ENCODE results near the gene AMIGO1. TPM values are rescaled to one million over a fixed set of nuclear protein-coding genes. Genes with fewer than 3 reads are reported as not detected.

The AMIGO1 gene
- total RNA-seq, 3 donors from 2014 or later (not counting 1 experiment from before 2014, with no cell fraction given) = 5.0 to 10.7 (median 7.8) TPM

DNA sequence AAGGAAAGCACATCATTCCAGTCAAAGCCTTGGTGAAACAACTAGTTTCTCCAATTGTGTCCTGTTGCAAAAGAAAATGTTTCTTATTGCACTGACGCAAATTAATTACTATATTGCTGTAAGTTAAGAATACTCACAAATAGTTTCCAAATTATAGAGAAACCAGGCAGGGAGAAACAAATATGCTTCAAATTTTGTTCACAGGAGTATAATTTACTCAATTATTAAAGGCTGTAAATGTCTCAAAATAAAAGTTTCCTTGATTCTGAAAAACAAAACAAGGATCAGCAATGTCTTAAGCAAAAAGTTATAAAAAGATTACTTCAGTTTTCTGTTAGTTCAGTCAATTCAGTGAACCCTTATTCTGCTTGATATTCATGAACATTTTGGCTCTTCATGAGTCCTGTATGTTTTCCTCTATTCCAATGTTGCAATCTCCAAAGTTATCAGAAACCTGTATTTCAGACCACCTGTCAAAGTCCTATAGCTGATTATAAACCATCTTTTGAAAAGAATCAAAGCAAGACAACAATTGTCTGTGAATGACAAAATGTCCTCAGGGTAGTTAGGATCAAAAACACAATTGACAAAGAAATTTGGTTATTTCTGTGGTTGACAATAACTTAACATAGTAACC lies 54.9 kb downstream of the AMIGO1 start:
- intact Hi-C loops (cut with micrococcal nuclease) = no loop called here
- Histone ChIP-seq H3K4me1 (ENCODE audit: control insufficient read depth, insufficient read depth, low read length) (no peaks in the 10 kb centered on the region), H3K4me3 (ENCODE audit: low read length) (no peak overlapping the region), H3K36me3 (ENCODE audit: control insufficient read depth, insufficient read depth, low read length) (no peaks in the 10 kb centered on the region), H3K9me3 (ENCODE audit: control insufficient read depth, insufficient read depth, low read length) (no peaks in the 10 kb centered on the region), H3K27ac (ENCODE audit: low read length) (no peak overlapping the region), H3K27me3 (ENCODE audit: control insufficient read depth, insufficient read depth, low read length) (peaks cover 10% of the 10 kb centered on the region)
- Mint-ChIP-seq H3K27me3 (ENCODE audit: low read depth in 2 of 2) (peaks cover 39 to 58% of the 10 kb centered on the region in 2 donors), H3K36me3 (no peaks in the 10 kb centered on the region), H3K4me1 (no peaks in the 10 kb centered on the region), H3K4me3 (no peak overlapping the region), H3K27ac (no peak overlapping the region), H3K9me3 (no peaks in the 10 kb centered on the region)
- ATAC-seq = no peak
- no CpG with 5 or more reads among the region's 1 CpG for WGBS (ENCODE audit: insufficient coverage)
- DNase-seq = no peak
- TF ChIP-seq CTCF (IDR thresholded peaks at IDR 0.05) = no peak

Other genes with a start within 250 kb of the AMIGO1 start
- 1 to 10 TPM; 1.1 to 2.4 (median 1.9) TPM for gene PSRC1, start 226.6 kb downstream of the AMIGO1 start, total RNA-seq
- not detected for gene MYBPHL, start 202.7 kb downstream of the AMIGO1 start, total RNA-seq
- gene SORT1, start 111.8 kb downstream of the AMIGO1 start, total RNA-seq = 1 to 10 TPM; 2.7 to 7.1 (median 3.7) TPM
- gene PSMA5, start 83.3 kb downstream of the AMIGO1 start, total RNA-seq = 10 to 100 TPM; 54.7 to 76.0 (median 59.6) TPM
- not detected for gene SYPL2, start 43.2 kb downstream of the AMIGO1 start, total RNA-seq
- gene ATXN7L2, start 25.8 kb downstream of the AMIGO1 start, total RNA-seq = 10 to 100 TPM; 16.4 to 18.5 (median 18.3) TPM
- gene CYB561D1, start 15.6 kb downstream of the AMIGO1 start, total RNA-seq = 10 to 100 TPM; 21.1 to 36.0 (median 34.7) TPM
- under 1 TPM in 2 of 3 donors, not detected in 1; 0.75 to 0.91 TPM for gene GPR61, start 30.1 kb upstream of the AMIGO1 start, total RNA-seq
- gene GNAI3, start 38.9 kb upstream of the AMIGO1 start, total RNA-seq = 1 to 10 TPM; 6.1 to 7.6 (median 6.9) TPM
- gene GNAT2, start 109.9 kb upstream of the AMIGO1 start, total RNA-seq = not detected
- 100 to 1,000 TPM; 200 to 271 (median 243) TPM for gene AMPD2, start 110.1 kb upstream of the AMIGO1 start, total RNA-seq
- gene GSTM4, start 146.4 kb upstream of the AMIGO1 start, total RNA-seq = 10 to 100 TPM; 20.5 to 48.8 (median 47.1) TPM
- gene GSTM2, start 158.3 kb upstream of the AMIGO1 start, total RNA-seq = 100 to 1,000 TPM; 142 to 315 (median 205) TPM
- gene GSTM1, start 178.1 kb upstream of the AMIGO1 start, total RNA-seq = 10 to 100 TPM in 2 of 3 donors, not detected in 1; 31.9 to 34.7 TPM
- under 1 TPM in 2 of 3 donors, not detected in 1; 0.07 to 0.35 TPM for gene GSTM5, start 202.5 kb upstream of the AMIGO1 start, total RNA-seq
- 1 to 10 TPM; 1.7 to 3.0 (median 3.0) TPM for gene GSTM3, start 231.3 kb upstream of the AMIGO1 start, total RNA-seq